Stimulated activated CD8-positive, alpha-beta memory T cell treated with anti-CD3 and anti-CD28 coated beads, Interleukin-2, amount 100 ng/mL, for 1 hour (primary cell): ENCODE measurements around the gene C10orf53.

Source experiments
- DNase-seq, 2 donors: peaks; one replicate each; pipeline ENCODE4 v3.0.0-alpha.2; 2020; ENCODE audit warnings: low read depth in 2 of 2

The C10orf53 gene

DNA sequence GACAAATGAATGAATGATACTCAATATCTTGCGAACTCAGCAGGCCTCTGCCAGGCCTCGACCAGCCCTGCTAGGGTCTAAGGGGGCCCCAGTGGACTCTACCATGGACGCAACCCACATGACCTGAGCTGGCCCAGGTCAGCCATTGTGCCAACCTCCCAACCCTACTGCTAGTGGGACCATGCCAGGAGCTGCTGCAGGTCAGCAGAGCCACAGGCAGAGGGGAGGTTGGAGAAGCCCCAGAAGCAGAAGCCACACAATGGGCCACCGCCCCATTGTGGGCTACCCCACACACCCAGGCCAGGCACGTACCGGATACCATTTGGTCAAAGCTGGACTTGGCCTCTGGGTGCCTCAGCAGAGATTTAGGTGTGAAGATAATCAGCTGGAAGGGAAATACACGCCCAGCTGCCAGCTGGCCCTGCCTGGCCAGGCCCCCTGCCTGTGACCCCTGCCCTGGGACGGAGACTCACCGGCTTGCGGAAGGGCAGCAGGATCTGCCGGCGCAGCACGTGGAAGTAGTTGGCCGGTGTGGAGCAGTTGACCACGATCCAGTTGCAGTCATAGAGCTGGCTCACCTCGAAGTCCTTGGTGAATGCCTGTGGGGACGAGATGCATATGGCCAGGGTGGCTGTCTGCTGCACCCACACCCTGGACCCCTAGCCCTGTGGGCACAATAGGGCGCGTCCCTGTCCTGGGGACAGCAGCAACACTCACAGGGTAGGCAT, 58.2 kb downstream of the C10orf53 start:
- no peak for DNase-seq

DNA sequence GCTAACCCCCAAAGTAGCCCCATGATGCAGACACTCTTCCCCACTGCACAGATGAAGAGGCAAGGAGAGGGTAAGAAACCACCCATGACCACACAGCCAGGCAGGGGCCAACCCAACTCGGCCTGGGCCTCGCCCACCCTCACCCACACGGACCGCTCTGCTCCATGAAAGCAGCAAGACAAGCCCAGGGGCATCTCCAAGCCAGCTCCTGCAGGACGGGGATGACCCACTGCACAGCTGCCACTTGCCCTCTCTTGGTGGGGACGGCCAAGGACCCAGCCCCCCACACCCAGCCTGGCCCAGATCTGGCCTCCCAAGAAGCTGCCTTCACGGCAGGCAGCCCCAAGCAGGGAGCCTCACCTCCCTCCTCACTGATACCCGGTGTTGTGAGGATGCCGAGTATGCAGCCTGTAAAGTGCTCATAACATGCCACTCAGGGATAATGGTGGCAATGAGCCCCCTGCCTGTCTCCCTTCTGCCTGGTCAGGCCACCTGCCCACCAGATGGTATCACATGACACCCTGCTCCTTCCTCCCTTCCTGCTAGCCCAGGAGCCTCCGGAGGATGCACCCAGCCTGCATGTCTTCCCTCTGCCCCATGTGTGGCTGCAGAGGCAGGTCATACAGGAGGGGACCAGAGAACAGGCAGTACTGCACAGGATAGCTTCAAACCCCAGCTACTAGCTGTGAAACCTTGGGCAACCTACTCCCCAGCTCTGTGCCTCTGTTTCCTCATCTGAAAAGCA, 59.3 kb downstream of the C10orf53 start:
- no peak for DNase-seq

DNA sequence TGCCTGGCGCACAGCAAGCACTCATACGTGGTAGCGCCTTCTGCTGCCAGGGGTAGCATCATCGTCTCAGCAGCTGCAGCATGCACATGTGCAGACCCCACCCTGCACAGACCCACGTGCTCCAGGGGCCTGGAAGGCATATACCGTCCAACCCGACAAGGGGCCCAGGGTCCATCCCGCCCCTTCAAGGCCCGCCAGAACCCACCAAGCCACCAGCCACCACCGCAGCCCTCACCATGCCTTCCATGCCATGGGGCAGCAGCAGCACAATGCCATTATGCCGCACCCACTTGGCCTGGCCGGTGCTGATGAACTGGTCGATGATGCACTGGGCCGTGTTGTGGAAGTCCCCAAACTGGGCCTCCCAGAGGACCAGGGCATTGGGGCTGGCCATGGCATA, 60.0 kb downstream of the C10orf53 start:
- no peak for DNase-seq

DNA sequence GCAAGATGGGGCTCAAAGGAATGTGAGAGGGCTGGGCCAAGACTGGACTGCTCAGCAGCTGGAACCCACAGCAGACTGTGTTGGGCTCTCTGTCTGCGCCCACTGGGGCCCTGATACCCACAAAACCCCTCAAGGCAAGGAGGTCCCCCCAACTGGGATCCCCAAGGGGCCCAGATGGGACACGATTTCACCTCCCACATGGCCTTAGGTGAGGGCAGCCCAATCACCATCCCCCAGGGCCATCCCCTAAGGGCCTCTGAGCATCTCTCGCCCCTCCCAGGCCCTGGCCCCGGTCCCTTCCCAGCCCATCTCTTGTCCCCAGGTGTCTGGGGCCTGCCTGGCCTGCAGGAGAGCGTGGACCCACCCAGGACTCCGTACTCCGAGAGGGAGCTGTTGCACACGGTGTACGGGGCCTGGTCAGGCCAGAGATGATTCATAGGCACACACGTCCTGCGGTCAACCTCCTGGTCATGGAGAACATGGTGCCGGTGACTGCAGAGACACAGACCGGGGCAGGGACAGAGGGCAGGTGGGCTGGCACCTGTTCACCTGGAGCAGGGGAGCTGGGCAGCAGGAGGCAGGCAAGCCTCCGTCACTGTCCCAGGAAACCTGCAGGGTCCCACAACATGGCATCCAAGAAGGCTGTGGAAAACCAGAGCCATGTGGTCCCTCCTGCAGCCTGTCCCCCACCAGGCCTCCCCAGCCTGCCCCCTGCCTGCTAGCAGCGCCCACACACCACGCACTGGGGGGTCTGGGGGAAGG, 61.1 kb downstream of the C10orf53 start:
- no peak for DNase-seq

DNA sequence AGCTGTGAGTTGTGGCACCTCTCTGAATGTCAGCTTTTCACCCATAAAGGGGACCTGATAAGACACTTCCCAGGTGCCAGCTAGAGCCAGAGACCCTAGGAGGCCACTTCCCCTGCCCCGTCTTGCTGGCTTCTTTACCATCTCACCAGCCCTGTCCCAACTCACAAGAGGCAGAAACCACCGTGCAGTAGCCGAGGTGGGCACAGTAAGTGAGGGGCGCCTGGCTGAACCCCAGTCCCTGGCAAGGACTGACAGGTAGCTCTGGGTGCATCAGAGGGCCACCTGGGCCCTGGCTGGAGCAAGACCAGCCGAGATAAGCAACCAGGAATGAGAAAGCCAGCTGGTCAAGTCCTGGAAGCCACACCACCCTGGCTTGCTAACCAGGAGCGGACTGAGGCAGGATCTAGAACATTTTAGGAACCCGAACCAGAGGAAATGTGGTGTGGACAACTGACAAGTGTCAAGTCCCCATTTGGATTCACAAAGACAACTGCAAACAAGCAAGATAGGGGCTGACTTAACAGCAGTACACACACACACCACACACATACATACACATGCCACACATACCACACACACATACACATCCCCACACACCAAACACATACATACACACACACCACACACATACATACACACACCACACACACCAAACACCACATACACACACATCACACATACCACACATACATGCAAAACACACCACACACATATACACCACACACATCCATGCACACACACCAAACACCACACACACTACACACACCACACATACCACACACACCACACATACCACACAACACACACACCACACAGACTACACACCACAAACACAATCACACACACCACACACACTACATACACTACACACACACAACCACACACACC, 61.9 kb downstream of the C10orf53 start:
- DNase-seq, result no peak

DNA sequence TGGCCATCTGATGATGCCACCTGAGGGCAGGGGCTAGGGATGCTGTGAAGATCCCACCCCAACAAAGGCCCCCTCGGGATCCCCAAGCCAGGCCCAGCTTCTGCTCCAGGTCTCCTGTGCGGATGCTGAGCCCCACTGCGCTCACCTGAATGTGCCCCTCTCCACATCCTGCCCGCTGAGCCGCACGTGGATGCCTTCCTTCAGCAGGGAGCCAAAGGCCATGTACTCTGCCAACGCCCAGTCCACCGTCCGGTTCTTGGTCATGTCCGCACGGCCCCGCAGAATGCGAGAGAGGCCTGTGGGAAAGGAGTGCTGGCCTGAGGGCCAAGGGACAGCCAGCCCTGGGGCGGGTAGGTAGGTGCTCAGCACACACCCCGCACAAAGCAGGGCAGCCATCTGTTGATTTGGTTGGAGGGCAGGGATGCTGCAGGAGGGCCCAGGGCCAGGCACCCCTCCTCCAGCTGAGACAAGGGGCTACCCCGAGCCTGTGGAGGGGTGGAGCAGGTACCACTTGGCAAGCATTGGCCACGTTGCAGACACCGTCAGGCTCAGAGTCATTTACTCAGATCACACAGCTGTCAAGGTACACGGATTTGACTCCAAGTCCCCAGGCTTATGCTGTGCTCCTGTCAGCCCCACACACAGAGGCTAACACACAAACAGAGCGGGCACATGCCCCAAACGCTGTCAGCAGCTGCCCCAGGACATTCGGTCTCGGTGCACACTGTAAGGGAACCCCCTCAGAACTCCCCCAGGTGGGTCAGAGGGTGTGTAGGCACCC, 63.4 kb downstream of the C10orf53 start:
- DNase-seq, result no peak

DNA sequence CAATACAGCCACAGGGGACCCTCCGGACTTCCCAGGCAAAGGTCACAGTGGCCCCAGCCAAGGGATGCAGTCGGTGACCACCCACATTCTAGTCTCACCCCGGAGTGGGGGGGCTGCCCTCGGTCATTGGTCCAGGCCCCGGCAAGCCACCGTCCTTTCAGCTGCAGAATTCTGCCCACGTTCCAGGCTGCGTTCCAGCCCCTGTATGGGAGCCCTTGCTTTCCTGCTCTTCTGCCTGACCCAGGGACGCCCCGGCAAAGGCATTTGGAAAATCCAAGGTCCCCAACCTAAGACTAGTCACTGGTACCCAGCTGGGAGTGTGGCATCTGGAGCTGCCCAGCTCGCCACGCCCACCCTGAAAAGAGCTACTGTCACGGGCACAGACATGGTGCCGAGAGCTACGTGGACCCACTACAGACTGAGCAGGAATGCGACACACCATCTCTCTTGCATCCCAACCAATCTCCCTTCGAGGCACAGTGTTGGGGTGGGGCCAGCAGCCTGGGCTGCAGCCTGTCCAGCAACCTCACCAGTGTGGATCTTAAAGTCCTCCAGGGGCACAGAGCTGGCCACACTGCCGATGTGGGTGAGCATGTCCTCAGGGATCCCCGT, 64.1 kb downstream of the C10orf53 start:
- no peak for DNase-seq

DNA sequence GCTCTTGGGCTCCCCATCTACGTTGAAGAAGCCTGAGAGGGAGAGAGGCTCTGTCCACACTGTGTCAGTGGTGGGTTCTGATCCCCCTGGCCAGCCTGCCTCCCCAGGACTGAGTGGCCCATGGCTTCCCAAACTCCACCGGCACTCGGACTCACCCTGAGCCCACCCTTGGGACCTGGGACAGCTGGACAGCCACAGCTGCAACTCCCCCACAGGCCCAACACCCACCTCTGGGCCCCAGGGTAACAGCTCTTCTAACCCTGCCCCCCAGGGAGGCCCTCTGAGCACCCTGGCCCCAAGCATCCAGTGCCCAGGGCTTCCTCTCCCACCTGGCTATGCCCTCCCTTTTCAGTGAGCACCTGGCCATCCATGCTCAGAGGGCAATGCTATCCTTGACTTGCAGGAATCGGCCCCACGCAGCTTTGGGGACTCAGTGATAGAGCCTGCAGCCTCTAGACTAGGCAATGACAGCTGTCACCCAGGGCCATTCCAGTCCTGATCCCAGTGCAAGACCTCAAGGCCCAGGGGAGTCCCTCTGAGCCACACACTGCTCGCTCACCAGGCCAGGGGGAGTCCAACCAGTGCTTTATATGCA, 64.7 kb downstream of the C10orf53 start:
- no peak for DNase-seq

DNA sequence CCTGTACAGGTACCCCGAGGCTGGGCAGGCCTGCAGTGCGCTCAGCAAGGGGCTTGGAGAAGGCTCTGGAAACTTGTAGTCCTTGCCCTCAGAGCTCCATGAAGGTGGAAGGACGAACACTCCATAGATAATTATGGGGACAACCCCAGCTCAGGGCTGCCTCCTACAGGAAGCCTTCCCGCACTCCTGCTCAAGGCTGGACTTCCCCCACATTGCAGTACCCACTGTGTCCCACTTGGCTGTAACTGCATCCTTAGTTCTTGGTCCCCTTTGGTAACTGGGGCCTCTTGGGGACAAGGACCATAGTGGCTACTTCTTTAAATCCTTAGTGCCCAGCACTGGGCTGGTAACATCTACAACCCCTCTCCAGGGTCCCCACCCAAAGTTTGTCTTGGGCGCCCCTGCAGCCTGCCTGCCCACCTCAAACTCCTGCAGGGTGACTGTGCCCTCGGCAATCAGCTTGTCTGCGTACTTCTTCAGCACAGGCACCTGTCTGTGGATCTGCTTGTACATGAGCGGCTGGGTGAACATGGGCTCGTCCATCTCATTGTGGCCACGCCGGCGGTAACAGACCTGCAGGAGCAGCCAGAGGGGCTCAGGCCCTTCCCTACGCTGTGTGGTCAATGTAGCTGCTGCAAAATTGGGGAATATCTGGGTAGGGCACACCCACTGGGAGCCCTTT, 65.6 kb downstream of the C10orf53 start:
- DNase-seq, result no peak

DNA sequence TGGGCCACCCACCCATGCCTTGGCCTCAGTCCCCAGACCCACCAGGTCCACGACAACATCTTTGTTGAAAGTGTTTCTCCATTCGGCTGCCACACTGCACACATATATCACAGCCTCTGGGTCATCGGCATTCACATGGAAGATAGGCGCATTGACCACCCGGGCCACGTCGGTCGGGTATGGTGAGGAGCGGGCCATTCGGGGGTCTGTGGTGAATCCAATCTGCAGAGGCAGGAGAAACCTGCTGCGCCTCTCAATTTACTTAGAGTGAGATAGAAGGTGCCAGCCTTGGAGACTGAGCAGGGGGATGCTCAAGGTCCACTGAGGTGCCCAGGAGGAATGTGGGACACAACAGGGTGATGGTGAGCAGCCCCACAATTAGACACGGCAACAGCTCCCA, 66.3 kb downstream of the C10orf53 start:
- DNase-seq, result no peak

DNA sequence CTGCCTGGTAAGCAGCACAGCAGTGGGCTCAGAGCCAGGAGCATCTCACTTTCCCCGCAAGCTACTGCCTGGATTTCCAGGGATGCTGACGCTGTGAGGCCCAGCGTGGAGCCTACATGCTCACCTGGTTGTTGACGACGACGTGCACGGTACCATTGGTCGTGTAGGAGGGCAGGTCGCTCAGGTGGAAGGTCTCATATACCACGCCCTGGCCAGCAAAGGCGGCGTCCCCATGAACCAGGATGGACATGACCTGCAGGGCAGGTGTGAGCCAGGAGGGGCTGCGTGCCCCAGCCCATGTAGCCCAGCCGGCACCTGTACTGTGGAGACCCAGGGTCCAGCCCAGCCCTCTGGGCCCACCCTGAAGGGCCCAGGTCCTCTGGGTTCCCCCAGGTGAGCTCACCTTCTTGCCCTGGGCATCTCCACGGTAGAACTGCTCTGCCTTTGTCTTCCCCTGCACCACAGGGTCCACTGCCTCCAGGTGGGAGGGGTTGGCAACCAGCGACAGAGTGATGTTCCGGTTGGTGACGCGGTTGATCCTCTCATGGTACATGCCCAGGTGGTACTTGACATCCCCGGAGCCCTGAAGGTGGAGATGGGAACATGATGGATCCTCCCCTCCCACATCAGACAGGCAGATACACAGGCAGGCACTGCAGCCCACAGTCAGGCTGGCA, 67.3 kb downstream of the C10orf53 start:
- no peak for DNase-seq
